HG03066 (cell line): ENCODE data around the gene VIT.

ENCODE experiments used
- ATAC-seq: cut with Tn5 transposase; IDR thresholded peaks from one replicate; pipeline ENCODE4 v1.9.1; 2021; ENCODE audit warnings: low read depth; ENCODE audit not compliant: unreplicated experiment

Gene VIT

DNA sequence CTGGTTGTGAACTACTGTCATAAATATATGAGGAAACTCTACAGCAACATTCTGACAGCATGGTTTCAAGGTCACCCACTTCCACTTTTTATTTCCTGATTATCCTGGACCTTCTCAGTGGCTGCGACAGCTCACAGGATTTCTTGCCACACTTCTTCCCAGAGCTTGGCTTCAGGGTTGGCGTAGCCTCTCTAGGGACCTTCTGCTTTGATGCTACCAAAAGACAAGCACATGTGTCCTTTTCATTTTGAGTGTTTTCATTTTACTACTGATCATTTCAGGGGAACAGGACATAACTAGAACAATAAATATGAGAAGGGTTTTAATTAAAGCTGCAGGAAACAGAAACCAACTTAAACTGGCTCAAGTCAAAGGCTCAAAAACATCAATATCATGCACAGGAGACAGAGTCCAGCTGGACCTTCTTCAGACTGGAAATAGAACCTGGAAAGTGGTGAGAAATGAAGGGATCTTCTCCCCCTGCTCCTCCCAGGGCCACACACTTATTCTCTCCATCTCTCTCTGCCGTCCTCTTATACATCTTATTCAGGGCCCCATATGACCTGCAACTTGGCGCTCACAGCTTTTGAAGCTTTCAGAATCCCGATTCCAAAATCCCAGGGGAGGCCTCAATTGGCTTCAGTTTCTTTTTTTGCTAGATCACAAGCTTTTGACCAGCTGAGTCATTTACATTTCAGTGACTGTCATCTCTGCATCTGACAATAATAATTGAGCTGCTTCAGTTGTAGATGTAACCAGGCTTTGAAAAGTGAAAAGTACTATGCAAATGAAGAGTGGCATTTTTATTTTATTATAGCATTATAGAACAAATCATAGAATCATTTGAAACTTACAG, 9.7 kb downstream of the VIT start:
- ATAC-seq: no peak

DNA sequence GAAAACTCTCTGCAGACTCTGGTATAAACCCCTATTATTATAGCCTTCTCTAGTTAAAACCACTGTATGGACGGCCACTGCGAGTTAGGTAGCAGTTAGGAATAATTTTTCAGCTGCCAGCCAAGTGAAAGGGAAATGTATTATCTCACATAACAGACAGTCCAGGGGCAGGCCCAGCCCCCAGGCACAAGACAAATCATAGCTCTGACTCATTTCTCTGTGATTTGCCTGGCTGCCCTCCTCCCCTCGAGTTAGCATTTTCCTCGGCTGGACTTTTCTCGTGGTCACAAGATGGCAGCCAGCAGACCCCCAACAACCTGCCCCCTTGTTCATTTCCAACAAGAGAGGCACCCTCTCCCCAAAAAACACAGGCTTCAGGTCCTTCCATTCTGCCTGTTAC, 10.5 kb downstream of the VIT start:
- ATAC-seq: no peak

DNA sequence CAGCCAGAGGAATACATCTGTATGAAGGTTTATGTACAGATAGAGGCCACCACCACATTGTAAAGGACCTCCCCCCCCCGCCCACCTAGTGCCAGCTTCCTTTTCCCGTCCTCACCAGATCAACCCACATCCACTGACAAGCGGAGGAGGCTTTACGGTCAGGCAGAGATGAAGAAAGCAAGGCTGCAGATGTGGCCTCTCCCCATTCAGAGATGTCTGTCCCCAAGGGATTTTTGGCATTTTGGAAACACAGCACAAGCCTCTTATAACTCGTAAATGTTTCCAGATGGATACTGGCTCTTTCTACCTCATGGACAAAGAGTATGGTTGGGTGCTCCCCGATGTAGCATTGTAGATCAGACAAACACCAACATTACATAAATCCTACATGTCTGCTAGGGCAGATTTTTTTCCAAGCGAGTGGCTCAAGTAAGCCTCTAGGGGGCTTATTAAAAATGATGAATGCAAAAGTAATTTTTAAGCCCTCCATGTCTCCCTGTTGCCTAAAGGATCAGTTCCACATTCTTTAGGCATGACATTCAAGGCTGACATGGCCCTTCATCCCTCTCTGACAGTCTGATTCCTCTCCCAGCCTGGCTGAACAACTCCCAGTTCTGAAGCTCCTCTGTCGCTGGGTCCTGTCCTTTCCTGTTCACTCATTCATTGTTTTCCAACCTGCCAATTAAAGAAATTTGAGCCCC, 11.7 kb downstream of the VIT start:
- ATAC-seq: no peak

DNA sequence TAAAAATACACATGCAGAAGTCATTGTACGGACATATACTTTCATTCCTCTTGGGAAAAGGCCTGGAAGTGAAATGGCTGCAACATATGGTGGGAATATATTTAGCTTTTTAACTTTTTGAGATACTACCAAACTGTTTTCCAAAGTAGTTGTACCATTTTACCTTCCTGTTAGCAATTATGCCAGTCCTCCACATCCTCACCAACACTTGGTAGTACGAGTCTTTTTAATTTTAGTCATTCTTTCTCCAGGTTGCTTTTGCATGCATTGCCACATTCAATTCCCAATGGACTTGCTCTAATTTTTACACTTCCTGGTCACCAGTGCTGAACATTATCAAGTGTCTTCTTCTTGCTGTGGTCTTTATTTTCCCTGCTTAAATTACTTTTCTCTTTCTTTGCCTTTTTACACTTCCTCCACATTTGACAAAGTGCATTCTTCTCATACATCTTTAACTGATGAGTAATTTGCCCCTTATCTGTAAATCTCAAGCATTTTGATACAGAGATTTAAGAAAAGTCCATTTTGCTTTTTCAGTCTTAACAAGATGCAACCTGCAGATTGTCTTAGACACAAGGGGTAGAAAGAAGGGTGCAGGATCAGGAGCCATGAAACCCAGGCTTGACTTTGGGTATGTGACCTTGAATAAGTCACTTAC, 14.5 kb downstream of the VIT start:
- no peak for ATAC-seq

DNA sequence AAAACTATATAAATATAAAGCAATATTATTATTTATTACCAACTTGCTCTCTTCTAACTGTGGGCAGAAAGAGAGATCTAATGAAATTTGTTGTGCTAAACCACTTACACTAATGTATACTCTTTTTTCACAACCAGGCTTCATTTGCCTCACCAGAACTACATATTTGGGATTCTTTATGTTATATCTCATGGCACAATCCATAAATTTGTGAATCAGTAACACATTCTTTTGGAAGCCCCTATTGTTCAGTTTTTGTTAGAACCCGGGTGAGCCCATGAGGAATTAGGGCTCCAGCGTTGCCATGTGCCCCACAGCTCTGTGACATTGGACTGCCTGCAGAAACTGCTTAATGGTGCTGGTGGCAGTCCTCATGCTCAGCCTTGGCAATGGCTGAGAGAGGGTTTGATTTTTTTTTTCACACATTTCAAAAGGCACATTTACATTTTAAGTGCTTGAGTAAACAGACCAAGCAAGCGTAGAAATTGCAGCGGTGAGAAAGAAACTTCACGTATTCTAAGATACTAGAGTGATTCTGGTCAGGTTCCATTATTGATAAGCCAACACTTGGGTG, 15.3 kb downstream of the VIT start:
- ATAC-seq: no peak

DNA sequence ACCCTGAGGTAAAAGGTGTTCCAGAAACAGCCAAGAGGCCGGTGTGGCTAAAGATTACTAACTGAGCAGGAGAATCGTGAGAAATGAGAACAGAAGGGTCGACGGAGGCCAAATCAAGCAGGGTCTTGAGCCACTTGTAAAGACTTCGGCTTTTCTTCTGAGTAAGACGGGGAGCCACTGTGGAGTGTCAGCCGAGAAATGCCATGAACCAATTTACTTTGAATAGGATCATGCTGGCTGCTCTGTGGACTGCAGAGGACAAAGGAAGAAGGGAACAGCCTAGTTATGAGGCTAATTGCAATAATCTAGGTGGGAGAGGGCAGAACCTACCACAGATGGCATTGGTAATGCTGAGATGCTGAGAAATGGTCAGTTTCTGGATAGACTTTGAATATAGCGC, 16.8 kb downstream of the VIT start:
- no peak for ATAC-seq

DNA sequence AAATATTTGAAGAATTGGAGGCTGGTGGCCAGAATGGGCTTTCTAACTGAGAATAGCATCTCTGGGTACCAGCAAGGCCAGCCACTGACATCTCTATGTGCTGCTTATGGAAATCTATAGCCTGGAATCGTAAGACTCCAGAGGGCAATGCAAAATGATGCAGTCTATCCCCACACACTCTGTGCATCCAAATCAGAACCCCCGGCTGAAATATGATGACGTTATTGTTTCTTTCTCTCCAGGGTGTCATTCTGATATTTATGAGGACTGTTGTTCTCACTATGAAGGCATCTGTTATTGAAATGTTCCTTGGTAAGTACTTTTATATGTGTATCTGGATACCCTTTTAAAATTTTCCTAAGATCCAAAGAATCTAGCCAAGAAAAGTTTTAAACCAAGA, 19.6 kb downstream of the VIT start:
- ATAC-seq: no peak

DNA sequence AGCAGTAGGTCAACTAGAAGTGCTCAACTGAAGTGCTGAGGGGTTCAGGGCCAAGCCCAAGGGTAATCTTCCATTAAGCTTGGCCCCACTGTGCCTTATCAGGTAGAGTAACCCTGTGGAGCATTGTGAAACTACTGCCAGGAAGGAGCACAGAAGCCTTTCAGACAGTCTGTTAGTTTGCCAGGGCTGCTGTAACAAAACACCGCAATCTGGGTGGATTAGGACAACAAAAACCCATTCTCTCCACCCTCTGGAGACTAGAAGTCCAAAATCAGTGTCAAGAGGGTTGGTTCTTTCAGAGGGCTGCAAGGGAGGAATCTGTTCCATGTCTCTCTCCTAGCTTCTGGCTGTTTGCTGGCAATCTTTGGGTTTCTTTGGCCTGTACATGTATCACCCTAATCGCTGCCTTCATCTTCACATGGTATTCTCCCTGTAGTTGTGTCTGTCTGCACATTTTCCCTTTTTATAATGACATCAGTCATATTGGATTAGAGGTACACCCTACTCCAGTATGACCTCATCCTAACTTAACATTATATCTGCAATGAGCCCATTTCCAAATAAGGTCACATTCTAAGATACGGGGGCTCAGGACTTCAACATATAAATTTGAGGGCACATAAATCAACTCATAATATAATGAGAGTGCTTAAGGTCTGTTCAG, 21.2 kb downstream of the VIT start:
- ATAC-seq: no peak

DNA sequence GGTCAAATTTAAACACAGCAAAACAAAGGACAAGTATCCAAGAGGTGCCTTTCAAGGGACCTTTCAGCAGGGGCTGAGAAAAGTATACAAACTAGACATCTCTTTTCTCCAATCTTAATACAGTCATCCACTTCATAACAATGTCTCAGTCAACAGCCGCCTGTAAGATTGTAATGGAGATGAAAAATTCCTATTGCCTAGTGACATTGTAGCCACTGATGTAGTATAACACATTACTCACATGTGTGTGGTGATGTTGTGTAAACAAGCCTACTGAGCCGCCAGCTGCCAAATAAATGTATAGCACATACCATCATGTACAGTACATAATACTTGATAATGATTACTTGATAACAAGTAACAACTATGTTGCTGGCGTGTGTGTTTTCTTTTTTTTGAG, 31.0 kb downstream of the VIT start:
- ATAC-seq: no peak

DNA sequence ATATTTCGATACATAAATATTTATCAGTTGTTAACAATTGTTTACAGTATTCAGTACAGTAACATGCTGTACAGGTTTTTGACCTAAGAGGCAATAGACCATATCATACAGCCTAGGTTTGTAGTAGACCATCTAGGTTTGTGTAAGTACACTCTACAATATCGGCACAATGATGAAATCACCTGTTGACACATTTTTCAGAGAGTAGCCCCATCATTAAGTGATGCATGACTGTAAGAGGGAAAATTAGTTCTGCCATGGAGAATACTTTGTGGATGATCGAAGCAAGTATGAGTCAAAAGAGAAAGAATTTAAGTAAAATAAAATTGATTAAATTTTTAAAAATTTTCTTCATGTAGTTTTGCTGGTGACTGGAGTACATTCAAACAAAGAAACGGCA, 32.6 kb downstream of the VIT start:
- no peak for ATAC-seq

DNA sequence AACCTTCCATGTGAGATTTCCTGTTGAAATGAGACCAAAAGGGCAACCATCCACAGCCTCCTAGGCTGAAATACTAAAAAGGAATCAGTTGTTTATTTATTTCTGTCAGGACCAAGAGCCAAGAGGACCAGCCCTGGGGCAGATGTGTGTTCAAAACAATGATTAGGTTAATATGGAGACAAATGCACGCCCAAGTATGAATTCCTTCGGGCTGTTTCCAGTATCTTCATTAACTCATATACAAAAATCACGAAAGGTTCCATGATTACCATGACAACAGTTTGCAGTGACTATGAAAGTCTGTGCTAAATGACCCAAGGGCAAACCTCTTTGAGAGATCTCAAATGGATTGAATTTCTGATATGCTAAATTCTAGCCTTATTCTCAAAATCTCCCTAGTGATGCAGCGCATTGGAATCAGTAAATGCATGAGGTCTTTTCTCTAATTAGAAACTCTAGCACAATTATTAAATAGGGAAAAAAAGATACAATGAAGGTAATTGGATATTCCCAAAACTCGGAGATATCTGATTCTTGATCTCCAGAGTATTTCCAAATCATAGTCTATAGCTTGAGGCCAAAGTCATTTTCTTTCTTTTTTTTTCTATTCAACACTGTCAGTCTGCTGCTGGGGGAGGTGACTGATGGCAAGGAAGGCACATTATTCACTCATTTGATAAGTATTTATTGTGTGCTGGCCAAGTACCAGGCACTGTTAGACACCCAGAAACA, 35.6 kb downstream of the VIT start:
- ATAC-seq: no peak

DNA sequence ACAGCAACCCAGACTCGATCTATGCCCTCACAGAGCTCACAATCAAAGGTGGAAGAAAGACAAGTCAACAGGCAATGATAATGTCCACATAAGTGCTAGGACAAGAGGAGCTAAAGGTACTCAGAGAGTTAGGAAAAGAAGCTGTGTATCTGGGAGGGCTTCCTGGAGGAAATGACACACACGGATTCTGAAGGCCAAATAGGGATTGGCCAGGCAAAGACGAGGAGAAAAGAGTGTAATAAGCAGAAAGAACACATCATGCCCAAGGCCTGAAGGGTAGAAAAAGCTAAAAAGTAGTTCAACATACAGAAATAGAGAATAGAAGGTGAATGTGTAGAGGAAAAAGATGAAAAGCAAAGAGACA, 36.1 kb downstream of the VIT start:
- no peak for ATAC-seq

DNA sequence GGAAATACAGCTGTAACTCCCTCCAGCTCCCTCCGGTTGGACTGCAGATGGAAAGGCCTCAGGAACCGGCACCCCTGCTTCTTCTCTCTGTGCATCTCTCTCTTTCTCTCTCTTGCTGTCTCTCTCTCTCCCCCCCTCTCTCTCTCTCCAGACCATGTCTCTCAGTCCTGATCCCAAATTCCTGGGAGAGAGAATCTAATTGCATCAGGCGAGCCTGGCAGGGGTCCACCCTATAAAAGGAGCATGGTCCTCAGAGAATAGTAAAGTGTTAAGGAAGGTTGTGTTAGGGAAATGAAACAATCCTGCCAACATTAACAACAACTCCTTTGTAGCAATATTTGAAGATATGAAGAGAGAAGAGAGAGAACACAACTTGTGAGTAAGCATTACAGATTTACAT, 36.7 kb downstream of the VIT start:
- no peak for ATAC-seq

DNA sequence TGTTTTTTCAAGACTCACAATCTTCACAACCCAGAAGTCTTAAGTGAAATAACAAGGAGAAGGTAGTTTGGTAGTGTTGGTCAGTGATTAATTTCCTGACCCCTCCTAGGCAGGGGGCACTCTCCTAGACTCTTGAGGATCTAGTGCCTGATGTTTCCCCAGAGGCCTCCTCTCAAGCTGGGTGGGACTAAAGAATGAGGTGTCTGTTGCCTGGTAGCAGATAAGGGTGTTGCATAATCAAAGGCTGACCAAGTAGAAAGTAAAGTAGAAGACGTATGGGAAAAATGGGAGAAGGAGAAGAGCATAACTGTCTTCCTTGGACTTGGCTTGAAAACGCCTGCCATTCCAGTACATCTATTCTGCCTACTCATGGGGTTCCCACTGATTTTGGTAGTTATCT, 37.8 kb downstream of the VIT start:
- no peak for ATAC-seq

DNA sequence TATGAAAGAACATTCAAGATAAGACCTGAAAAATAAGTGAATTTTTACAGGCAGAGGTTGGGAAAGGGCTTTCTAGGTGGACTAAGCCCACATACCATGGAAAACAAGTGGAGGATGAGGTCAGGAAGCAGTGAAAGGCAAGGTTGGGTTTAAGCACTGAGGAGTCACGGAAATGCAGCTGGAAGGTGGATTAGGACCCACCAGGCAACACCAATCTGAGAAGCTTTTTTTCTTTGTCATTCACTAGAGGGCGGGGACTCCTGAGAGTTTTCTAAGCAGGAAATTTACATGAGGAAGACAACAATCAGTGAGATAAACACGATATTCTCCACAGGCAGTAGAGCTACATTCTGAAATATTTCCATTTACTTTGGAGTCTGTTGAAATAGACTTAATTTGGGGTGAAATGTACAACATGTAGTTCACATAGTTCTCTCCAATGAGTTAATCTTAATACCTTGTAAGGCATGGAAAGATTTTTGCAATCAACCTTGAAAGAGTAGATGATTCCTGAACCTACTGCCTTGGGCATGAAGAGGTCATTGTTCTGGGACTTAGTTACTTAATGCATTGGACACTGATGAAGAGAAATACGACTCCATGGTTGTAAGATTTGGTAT, 40.7 kb downstream of the VIT start:
- no peak for ATAC-seq

DNA sequence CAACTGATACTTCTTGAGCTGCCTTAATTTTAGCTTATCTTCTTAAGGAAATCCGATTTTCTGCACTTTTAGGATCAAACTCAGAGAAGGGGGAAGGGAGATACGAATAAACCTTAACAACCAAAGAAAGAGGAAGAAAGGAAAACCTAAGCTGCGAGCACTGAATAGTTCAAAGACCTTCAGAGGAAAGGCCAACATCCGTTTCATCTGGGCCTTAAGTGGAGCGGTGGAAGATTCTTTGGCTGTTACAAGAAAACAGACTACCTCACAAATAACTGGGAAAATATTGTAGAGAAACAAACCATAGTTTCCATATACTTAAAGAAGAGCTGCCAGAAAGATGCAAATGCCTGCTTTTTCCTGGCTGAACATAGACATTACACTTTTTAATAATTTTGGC, 43.6 kb downstream of the VIT start:
- no peak for ATAC-seq

DNA sequence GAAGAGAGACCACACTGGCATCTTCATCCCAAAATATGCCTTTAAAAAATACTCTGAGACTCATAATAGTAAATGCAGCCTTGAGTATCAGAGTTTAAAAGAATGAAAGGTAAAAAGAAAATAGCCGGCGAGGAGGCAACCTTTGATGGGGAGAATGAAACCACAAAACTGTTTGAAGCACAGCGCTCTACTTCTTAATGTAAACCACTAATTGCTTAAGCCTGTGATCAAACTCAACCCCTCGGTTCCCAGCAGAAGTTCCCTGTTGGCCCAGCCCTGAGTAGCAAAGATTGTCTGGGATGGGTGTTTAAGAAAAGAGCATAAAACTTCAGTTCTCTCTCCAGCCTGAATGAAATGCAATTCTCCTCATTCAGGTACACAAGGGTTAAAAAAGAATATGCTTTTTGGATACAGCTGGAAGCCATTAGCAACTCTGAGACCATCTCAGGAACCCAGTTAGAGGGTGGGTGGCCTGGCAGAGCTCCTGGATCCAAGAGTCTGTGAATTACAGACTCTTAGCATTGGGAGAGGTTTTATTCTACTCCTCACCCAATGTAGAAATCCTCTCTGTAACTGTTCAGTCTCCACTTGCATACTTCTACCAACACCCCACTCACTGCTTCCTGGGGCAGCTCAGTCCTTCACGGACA, 44.8 kb downstream of the VIT start:
- ATAC-seq: no peak

DNA sequence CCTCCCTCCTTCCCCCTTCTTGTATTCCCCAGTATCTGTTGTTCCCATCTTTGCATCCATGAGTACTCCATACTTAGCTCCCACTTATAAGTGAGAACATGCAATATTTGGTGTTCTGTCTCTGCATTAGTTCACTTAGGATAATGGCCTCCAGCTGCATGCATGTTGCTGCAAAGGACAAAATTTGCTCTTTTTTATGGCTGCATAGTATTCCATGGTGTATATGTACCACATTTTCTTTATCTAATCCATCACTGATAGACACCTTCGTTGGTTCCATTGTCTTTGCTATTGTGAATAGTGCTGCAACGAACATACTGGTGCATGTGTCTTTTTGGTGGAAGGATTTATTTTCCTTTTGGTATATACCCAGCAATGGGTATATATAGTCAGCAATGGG, 47.4 kb downstream of the VIT start:
- no peak for ATAC-seq

DNA sequence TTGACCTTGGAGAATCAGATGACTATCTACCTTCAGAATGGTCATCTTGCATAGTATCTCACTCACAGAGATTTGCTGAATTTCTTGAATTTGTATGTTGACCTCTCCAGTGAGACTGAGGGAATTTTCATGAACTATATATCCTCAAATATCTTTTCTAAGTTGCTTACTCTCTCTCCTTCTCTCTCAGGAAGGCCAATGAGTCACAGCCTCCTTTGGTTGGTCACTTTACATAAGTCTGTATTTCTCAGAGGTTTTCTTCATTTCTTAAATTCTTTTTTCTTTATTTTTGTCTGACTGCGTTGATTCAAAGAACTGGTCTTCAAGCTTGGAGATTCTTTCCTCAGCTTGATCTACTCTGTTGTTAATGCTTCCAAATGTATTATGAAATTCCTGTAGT, 51.7 kb downstream of the VIT start:
- ATAC-seq: no peak
